COR-L47 (cell line): ENCODE data around the gene PPP1R13B.

Experiments
- DNase-seq: peaks from one replicate; lab custom pipeline; 2025; lab: John Stamatoyannopoulos, UW

The PPP1R13B gene

GRCh38 chr14:103685276-103686211, 161.8 kb downstream of the PPP1R13B start:
- no peak for DNase-seq

GRCh38 chr14:103684871-103685270, 162.5 kb downstream of the PPP1R13B start:
- DNase-seq, result no peak

GRCh38 chr14:103684471-103684870, 162.9 kb downstream of the PPP1R13B start:
- no peak for DNase-seq
